Left lung (tissue), 10 donors: ENCODE measurements around the gene MRC1. TPM values are rescaled to one million over a fixed set of nuclear protein-coding genes. Genes with fewer than 3 reads are reported as not detected.

Experiments
- ATAC-seq: fragments of 200-7000 bp; cut with Tn5 transposase; one replicate; pipeline ENCODE4 v1.9.1; 2020; ENCODE audit warnings: moderate library complexity
- DNase-seq, 4 donors: peaks; one replicate each; pipeline ENCODE4 v3.0.0-alpha.2; 2013 to 2020
- H3K27ac ChIP-seq, 2 donors: fragments of 200-600 bp; sonication (generic) in 1 of 2; one replicate each; pipeline versions ENCODE4 v1.5.0 to v1.8.0; 2020 to 2021
- H3K27me3 ChIP-seq, 2 donors: fragments of 200-600 bp; sonication (generic) in 1 of 2; one replicate each; pipeline versions ENCODE4 v1.5.0 to v1.8.0; 2020 to 2021
- H3K36me3 ChIP-seq, 2 donors: fragments of 200-600 bp; sonication (generic) in 1 of 2; one replicate each; pipeline versions ENCODE4 v1.5.0 to v1.8.0; 2020 to 2021
- H3K4me1 ChIP-seq, 2 donors: fragments of 200-600 bp; one replicate each; pipeline ENCODE4 v1.8.0; 2021
- H3K4me3 ChIP-seq, 2 donors: fragments of 200-600 bp; sonication (generic) in 1 of 2; one replicate each; pipeline versions ENCODE4 v1.5.0 to v1.8.0; 2020 to 2021; ENCODE audit warnings: mild to moderate bottlenecking in 1 of 2
- H3K9me3 ChIP-seq, 2 donors: fragments of 200-600 bp; sonication (generic) in 1 of 2; one replicate each; pipeline versions ENCODE4 v1.5.0 to v1.8.0; 2020 to 2021
- CTCF ChIP-seq, 2 donors: fragments of 200-600 bp; sonication (generic) in 1 of 2; IDR thresholded peaks; one replicate each; pipeline versions ENCODE4 v1.5.0 to v1.8.0; 2021; ENCODE audit warnings: antibody characterized with exemption in 2 of 2
- intact Hi-C, 2 donors: fragments of 100-400 bp; cut with DNase I; formaldehyde crosslinking; loops; one replicate each; pipeline versions ENCODE4 v1.11.2 to v1.14.2; 2022
- polyA plus RNA-seq, 6 donors: library from polyadenylated mRNA; unstranded; fragments of 120-200 nt; gene quantifications; one replicate each; pipeline ENCODE4 v1.2.1, GENCODE V29; 2013; ENCODE audit not compliant: insufficient read length in 6 of 6
- total RNA-seq, 2 donors: library from RNA; stranded (reverse); fragmentation: NEBNext Ultra II Directional; extraction: Animal tissue kit (Norgen Biotek cat#: 25700); gene quantifications; one replicate each; pipeline ENCODE4 v1.2.1, GENCODE V29; 2021
- donor health status: DM: no; HTN: yes; CAD: no.
- donor health status: DM: no; HTN: no; CAD: no.

Gene MRC1
- total and polyA plus RNA-seq, 8 donors, result 17.6 to 301 (median 23.7) TPM

DNA sequence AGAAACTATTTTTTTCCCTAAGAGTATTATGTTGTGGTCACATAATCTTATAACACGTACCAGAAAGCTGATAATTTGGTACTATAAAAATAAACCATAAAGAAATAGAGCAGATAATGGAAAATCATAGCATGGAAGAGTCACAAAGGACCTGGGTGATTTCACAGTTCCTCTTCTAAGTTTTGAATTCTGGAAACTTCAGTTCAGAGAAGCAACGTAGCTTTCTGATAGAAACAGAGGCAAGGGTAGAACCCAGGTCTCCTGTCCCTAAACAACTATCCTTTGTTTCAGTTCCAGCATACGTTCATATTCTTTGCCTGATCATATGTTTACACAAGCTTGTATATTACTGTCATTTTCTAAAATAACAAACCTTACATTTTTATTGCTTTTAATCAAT is 47.9 kb downstream of the MRC1 start:
- DNase-seq, result no peak
- no peaks in the 10 kb centered on the region for H3K4me1 ChIP-seq
- ATAC-seq, result no peak
- TF ChIP-seq CTCF (IDR thresholded peaks at IDR 0.05), result no peak
- peaks cover 0 to 3% of the 10 kb centered on the region in 2 donors for H3K36me3 ChIP-seq
- H3K9me3 ChIP-seq, result no peaks in the 10 kb centered on the region
- no peak overlapping the region for H3K27ac ChIP-seq
- H3K4me3 ChIP-seq, result no peak overlapping the region
- H3K27me3 ChIP-seq, result no peaks in the 10 kb centered on the region
- intact Hi-C loops, result no loop called here

GRCh38 chr10:17859492-17860156 is 50.5 kb downstream of the MRC1 start:
- intact Hi-C loops, result no loop called here
- Histone ChIP-seq H3K27me3 (no peaks in the 10 kb centered on the region), H3K4me3 (no peak overlapping the region), H3K9me3 (no peaks in the 10 kb centered on the region), H3K27ac (no peak overlapping the region), H3K36me3 (peaks cover 0 to 3% of the 10 kb centered on the region in 2 donors), H3K4me1 (no peaks in the 10 kb centered on the region)
- TF ChIP-seq CTCF (IDR thresholded peaks at IDR 0.05), result no peak
- ATAC-seq (no peak), DNase-seq (no peak)

DNA sequence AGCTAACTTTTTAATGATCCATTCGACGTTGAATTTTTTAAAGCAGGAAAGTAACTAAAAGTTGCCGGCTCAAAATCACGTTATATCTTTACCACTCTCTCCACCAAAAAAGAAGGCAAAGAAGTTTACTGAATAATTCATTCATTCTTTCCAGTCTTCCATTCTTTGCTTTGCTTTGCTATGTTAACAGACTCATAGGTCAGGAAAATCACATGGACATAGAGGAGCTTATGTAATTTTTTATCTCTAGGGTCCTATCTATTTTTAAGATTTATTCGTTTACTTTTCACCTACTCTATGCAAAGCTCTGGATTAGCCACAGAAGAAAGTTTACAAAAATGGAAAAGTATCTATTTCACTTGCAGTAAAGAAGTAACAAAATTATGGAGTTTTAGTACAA is 52.6 kb downstream of the MRC1 start:
- no peaks in the 10 kb centered on the region for H3K9me3 ChIP-seq
- H3K4me1 ChIP-seq, result no peaks in the 10 kb centered on the region
- H3K4me3 ChIP-seq, result no peak overlapping the region
- ATAC-seq, result no peak
- TF ChIP-seq CTCF (IDR thresholded peaks at IDR 0.05), result no peak
- intact Hi-C loops, result no loop called here
- peaks cover 0 to 15% of the 10 kb centered on the region in 2 donors for H3K36me3 ChIP-seq
- no peak overlapping the region for H3K27ac ChIP-seq
- H3K27me3 ChIP-seq, result no peaks in the 10 kb centered on the region
- no peak for DNase-seq

DNA sequence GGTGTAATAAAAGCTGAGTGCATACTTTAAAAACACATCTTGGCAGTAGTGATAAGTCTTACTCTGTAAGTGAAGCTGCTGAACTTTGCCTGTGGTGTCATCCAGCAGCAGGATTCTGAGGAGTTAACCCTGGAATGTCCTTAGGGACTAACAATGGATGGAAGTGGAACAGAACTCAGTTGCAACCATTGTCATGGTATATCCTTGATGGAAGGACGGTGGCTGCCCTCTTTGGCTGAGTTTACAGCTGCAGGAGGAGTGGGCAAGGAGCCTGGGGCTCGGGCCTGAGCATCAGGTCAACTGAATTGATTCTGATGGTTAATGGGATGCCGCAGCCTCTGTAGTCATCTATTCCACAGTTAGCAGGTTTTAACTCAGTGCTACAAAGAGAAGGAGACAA is 56.2 kb downstream of the MRC1 start:
- H3K27me3 ChIP-seq, result no peaks in the 10 kb centered on the region
- TF ChIP-seq CTCF (IDR thresholded peaks at IDR 0.05), result no peak
- H3K9me3 ChIP-seq, result no peaks in the 10 kb centered on the region
- H3K4me3 ChIP-seq, result no peak overlapping the region
- no peak for ATAC-seq
- DNase-seq, result no peak
- H3K36me3 ChIP-seq, result peaks cover 0 to 15% of the 10 kb centered on the region in 2 donors
- H3K4me1 ChIP-seq, result no peaks in the 10 kb centered on the region
- intact Hi-C loops, result no loop called here
- H3K27ac ChIP-seq, result no peak overlapping the region

GRCh38 chr10:17866346-17866745 is 57.2 kb downstream of the MRC1 start:
- Histone ChIP-seq H3K36me3 (peaks cover 0 to 12% of the 10 kb centered on the region in 2 donors), H3K9me3 (no peaks in the 10 kb centered on the region), H3K4me3 (no peak overlapping the region), H3K4me1 (no peaks in the 10 kb centered on the region), H3K27me3 (no peaks in the 10 kb centered on the region), H3K27ac (no peak overlapping the region)
- intact Hi-C loops, result no loop called here
- TF ChIP-seq CTCF (IDR thresholded peaks at IDR 0.05), result no peak
- no peak for ATAC-seq
- no peak for DNase-seq
